GM19463 (cell line): ENCODE results near the gene SYNJ2.

ENCODE experiments used
- ATAC-seq: cut with Tn5 transposase; IDR thresholded peaks from one replicate; pipeline ENCODE4 v1.9.1; 2021; ENCODE audit warnings: mild to moderate bottlenecking, moderate library complexity; ENCODE audit not compliant: unreplicated experiment

The SYNJ2 gene

DNA sequence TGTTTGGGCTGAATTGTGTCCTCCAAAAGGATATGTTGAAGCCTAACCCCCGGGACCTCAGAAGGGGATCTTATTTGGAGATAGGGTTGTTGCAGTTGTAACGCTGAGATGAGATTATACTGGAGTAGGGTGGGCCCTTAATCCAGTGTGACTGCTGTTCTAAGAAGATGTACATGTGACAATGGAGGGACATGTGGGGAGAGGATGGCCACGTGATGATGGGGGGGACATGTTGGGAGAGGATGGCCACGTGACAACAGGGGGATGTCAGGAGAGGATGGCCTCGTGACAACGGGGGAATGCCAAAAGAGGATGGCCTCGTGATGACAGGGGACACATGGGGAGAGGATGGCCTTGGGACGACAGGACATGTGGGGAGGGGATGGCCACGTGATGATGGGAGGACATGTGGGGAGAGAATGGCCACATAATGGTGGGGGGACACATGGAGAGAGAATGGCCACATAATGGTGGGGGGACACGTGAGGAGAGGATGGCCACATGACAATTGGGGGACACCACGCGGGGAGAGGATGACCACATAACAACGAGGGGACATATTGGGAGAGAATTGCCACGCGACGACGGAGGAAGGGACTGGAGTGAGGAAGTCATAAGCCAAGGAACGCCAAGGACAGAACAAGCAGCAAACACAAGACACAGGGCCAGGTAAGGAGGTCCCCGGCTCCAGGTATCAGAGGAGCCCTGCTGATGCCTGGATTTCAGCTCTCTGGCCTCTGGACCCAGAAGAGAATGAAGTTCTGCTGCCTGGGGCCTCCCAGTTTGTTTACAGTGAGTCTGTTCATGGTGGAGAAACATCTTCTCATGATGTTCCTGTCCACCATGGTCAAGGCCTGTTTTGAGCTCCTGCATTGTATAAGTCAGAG is 29.2 kb downstream of the SYNJ2 start:
- ATAC-seq = no peak

DNA sequence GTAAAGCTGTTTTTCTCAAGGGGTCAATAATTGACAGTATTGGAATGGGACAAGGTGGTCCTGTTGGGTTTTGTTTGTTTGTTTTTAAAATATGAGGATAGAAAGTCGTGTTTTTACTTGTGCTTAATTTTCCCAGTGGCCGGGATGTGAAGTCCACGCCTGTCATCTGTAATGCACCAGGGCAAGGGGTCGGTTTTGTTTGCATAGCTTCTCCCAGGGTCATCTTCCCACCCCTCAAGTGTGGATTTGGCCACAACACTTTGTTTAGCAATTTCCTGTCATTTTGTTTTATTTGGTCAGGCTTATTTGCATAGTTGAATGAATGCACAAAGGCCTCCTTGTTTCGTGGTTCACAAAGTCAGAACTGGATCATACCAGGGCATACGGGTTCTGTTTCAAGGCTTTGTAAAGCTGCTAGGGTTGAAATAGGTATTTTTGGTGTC is 29.8 kb downstream of the SYNJ2 start:
- no peak for ATAC-seq

DNA sequence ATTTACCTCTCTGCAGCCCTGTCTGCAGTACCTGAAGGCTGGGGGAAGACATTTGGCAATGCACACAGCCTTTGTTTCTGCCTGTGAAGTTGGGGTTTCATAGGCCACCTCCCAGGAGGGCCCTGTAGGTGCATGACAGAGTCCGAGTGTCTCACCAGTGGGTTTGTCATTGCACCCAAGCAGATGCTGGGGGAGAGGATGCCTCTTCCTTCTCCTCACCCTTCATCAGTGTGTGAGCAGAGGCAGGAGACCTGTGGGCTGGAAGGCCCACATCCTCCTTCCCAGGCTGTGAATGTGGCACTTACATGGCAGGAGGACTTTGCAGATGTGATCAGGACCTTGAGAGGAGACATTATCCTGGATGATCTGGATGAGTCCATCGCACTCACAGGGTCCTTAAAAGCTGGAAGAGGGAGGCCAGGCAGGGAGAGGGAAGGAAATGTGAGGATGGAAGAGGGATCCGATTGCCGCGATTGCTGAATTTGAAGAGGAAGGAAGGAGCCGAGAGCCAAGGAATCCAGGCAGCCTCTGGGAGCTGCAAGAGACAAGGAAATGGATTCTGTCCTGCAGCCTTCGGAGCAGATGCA is 30.4 kb downstream of the SYNJ2 start:
- no peak for ATAC-seq

DNA sequence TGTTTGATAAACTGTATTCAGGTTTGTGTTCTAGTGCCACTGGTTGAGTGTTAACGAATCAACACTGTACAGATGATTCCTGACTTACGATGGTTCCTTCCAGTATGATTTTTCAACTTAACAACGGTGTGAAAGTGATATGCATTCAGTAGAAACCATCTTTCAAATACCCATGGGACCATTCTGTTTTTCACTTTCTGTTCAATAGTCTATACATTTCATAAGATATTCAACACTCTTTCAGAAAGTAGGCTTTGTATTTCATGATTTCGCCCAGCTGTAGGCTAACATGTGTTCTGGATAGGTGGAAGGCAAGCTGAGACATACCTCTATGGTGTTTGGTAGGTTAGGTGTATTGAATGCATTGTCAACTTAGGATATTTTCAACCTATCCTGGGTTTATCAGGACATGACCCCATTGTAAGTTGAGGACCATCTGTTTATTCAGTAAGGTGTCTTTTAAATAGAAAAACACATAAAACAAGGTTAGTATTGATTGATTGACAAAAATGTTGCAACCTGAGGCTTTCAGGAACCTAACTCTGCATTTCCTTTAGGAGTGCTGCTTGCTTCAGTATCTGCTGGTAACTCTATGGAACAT is 32.3 kb downstream of the SYNJ2 start:
- no peak for ATAC-seq

DNA sequence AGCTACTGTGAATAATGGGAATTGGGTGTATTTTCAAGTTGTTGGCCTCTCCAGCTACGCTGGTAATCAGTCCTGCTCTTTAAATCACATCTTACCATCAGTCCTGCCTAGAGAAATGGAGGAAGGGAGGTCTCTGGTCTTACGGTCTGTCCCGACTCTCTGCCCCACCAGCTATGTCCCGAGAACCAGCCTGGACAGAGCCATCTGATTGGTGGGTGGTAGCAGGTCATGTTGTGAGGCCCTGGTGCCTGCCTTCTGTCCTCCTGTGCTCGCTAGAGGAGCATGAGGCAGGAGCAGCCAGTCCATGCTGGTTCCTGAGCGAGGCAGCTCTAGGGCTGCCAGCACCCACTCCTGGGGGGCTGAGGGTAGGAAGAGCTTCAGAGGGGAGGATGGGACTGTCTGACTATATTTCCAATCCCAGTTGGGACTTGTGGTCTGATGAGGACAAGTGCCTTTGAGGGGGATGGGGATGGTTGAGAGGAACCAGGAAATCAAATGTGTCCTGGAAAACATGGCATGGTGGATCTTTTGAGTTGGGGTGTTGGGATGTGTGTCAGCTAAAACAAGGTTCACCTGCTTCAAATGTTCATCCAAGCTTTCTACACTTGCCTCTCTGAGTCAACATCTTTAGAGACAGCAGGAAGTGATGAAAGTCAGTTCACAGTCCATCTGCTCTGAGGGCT is 33.0 kb downstream of the SYNJ2 start:
- no peak for ATAC-seq

DNA sequence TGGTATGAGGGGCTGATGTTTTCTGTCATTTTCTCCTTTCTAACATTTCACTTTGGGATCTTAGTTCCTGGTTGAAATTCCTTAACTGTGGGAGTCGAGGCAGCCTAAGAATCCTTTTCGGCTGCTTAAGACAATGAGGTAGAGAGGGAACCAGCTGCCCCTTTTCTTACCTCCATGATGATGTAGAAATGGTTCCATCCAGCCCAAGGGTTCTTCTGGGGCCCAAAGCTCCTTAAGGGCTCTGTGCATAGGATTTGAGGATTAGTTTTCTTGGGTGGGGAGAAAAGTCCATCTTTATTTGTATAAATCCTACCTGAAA is 33.5 kb downstream of the SYNJ2 start:
- ATAC-seq = no peak

DNA sequence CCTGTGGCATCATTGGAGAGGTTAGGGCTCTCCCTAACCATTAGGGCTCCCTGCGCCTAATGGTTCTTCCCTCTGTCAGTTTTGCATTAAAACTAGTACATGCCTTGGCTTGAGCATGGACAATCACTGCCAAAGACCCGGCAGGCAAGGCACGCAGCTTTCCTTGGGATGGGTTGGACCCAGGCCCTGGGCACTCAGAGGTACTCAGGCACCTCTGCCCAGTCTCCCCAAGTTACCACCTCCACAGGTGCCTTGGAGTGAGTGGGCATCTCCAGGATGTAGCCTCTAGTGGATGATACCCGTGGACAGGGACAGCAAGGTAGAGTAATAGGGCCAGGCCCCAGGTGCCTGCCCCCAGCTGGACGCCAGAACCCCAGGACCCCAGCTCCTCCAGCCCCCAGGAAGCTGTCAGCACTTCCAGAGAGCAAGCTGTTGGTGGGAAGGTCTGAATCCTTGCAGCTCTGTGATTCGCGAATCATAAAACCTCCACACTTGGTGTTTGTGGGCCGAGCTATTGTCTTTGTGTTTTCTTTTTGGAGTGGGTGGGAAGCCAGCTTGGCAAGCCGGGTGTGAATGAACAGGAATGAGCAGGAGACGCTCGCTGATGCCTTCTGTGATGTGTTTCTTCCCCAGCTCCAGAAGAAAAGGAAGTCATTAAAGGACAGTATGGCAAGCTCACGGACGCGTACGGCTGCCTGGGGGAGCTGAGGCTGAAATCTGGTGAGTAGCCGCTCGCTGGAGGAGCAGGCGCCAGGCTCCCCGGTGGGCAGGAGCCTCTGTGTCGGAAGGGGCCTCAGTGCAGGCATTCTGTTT is 35.1 kb downstream of the SYNJ2 start:
- no peak for ATAC-seq

DNA sequence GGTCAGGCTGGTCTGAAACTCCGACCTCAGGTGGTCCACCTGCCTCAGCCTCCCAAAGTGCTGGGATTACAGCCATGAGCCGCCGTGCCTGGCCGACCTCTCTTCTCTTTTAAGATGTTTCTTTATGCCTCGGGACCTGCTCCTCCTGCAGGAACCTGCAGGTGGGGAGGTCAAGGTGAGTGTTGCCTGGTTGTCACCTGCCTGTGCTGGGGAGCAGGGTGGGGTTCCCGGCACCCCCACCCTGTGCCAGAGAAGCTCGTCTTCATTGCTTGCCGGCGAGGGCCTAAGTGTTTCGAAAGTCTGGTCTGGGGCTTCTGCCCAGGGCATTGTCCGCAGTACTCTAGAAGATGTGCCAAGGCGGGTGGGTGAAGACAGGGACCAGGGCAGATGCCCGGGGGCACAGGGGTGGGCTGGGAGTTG is 36.0 kb downstream of the SYNJ2 start:
- ATAC-seq = no peak

DNA sequence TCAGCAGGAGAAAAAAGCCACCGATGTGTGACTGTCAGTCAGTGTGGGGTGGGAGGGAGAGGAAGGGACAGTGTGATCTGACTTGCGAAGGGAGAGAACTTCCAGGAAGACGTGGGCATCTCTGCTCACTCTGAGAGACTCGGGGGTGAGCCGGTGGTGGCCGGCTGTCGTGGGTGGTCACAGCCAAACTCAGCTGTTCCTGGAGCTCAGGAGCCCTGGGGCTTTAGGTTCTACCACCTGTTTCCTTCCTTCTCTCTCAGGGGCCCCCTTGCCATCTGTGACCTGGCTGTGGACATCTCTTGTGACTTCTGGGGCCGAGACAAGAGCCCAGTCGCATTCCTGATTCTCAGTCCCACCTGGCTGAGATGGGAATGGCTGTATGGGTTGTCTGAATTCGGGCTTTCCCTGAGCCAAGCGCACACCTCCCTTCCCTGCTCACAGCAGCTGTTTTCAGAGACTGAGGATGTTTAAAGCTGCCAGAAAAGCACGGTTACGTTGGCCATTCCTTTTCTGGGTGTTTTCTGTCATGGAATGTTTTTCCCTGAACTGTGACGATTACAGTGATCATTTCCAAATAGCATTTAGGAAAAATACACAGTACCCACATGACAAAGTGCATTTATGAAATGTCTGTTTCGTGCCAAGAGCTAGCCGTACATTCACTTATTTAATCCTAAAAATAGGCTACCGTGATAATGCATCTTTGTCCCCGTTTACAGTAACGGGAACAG is 36.5 kb downstream of the SYNJ2 start:
- ATAC-seq = no peak

DNA sequence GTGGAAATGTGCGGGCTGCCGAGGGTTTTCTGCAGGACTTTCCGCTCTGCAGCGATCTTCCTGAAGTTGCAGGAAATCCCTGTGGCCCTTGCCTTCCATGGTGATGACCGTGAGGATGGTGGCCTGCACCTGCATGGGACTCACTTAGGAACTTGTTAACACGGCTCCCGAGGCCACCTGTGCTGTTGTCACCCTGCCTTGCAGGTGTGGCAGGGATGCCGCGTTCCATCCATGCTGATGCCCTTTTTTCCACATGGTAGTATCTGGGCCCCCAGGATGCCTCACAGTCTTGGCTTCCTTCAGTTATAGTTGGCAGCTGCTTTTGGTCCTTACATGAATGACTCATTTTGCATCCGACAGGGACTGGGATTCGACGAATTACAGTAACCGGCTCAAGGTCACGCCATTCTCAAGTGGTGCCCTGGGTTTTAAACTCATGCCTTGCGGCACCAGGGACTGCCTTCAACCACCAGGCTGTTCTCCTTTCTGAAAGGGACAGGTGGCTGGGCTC is 37.2 kb downstream of the SYNJ2 start:
- no peak for ATAC-seq

DNA sequence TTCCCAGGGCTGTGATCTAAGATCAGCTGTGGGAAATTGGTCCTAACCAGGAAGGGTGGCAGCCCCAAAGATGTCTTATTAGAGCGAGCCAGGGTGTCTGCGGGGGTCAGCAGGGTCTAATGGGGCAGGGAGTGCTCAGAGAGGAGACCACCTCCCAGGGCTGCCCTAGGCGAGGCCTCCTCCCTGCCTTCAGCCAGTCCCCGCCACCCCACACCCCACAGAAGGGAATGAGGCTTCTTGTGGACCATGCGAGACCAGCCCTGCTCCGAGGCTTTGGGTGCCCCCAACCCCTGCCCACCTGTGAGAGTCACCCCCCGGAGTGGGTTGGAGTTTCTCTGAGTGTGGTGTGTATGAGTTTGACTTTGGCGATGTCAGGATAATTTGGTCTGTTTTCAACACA is 37.8 kb downstream of the SYNJ2 start:
- no peak for ATAC-seq

DNA sequence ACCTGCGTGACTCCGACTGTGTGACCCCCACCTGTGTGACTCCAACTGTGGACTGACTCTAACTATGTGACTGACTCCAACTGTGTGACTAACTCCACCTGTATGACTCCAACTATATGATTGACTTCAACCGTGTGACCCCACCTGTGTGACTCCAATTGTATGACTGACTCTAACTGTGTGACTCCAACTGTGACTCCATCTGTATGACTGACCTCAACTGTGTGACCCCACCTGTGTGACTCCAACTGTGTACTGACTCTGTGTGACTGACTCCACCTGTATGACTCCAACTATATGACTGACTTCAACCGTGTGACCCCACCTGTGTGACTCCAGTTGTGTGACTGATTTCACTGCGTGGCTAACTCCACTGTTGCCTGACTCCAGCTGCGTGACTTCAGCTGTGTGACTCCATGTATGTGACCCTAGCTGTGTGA is 38.6 kb downstream of the SYNJ2 start:
- ATAC-seq = no peak

DNA sequence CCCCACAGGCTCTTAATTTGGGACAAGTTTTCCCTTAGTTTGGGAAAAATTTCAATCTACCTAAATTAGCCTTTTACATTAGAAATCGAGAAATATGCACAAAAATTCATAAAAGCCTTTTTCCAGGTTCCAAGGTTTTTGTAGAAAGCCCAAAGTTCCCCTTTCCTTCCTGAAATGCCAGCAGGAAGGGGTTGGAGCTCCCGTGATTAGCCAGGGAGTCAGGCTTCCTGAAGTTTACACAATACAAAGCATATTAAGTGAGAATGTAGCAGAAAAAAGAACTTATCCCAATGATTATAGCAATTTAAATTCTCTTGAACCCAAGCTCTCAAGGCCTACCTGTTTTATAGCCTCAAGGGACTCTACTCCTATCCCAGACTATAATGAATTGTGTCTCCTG is 39.1 kb downstream of the SYNJ2 start:
- ATAC-seq = no peak

DNA sequence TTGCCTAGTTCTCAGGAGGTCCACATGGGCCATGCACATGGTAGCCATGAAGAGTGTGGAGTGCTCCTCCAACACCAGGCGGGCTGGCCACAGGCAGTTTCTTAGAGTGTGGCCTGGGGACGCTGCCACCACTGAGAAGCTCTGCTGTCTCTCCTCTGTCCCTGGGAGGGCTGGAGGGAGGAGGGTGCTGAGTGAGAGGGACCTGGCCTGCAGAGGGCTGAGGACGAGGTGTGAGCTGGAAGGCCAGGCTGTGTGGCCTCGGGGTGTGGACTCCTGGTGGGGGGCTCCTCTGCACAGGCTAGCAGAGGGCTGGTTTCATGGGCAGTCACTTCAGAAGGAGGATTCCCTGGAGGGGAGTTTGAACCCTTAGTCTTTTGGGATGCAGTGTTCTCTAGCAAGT is 39.7 kb downstream of the SYNJ2 start:
- no peak for ATAC-seq

DNA sequence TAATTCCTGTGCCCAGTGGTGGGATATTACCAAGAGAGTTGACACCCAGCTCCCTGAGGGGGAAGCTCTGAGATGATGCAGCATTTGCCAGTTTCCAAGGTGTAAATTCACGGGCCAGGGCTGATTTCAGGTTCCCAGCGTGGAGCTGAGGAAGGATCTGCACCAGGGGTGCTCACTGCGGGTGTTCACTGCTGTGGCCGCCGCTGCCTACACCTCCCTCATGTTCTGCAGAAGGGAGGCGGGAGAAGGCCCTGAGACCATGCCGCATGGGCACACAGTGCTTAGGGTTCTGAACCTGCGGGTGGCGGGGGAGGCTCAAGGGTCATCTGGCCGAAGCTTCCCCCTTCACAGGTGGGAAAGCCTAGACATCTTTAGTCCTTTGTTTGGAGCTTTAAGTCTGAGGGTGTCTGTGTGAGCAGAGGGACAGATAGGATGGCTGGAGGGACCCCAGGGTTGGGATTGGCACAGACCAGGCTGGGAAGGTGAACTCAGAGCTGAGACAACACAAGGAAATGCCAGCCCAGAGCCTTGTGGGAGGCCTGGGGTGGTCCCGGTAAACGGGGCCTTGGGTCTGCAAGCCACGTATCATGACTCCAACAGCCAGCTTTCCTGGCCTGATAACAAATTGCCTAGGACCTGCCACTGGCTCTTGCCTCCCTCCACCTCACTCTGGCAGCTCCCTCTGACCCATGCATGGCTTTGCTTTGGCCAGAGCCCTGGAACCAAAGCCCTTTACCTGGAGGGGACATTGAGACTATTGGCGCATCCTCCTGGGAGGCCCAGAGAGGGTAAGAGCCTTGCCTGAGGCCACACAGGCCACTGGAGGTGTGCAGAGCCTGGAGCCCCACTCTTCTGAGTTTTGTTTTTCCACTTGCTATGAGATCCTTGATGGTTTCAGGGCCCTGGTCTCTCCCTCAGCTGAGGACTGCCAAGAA is 40.4 kb downstream of the SYNJ2 start:
- no peak for ATAC-seq

DNA sequence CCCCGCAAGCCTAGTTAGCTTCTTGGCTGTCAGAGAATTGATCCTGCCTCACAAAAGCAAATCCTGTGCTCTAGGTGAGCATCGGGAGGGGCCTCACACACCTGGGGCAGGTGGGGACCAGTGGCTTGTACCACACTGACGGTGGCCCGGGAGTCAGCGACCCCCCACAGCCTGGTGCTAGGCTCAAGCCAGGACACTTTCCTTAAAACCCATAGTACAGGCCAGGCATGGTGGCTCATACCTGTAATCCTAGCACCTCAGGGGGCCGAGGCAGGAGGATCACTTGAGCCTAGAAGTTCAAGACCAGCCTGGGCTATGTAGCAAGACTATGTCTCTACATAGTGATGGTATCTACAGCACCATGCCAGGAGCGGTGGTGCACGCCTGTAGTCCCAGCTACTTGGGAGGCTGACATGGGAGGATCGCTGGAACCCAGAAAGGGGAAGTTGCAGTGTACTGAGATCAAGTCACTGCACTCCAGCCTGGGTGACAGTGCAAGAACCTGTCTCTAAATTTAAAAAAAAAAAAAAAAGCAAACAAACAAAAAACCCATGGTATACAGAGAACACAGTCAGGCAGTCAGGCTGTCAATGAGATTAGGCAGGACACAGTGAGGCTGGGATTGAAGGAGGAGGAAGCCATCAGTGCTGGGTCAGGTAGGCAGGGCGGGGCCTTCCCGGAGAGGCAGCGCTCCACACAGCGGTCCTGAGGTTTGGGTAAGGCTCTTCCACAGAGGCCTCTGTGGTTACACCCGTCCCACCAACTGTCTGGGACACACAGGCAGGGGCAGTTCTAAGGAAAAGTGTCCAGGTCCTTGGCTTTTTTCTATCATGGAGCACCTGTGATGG is 41.3 kb downstream of the SYNJ2 start:
- ATAC-seq = no peak

DNA sequence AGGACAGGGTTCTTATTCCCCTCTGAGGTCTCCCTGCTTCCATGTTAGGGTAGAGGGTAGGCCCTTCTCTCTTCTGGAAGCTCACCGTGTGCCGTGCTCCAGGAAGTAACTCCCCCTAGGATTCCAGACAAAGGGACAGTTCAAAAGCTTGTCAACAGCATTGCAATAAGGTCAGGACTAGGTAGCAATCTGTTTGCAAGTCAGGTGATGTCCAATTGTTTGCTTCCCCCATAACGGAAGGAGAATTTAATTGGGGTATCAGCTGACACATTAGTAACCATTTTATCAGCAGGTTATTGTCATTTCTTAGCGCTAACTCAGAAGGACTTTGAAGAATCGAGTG is 41.9 kb downstream of the SYNJ2 start:
- ATAC-seq = no peak
